Muscle layer of duodenum (tissue), 2 donors: ENCODE measurements around the gene GLYR1.

ENCODE experiments used
- H3K27ac ChIP-seq: one replicate; pipeline ENCODE4 v1.7.0; 2013; ENCODE audit warnings: mild to moderate bottlenecking, low read length
- H3K27me3 ChIP-seq: one replicate; pipeline ENCODE4 v1.7.0; 2013; ENCODE audit warnings: low read depth, mild to moderate bottlenecking, control low read depth, low read length
- H3K36me3 ChIP-seq, 2 donors: one replicate each; pipeline ENCODE4 v1.7.0; 2013; ENCODE audit warnings: low read length in 2 of 2, control low read depth in 1 of 2, mild to moderate bottlenecking in 1 of 2; ENCODE audit not compliant: insufficient read depth in 2 of 2, control insufficient read depth in 1 of 2
- H3K4me1 ChIP-seq, 2 donors: one replicate each; pipeline ENCODE4 v1.7.0; 2013; ENCODE audit warnings: low read length in 2 of 2, mild to moderate bottlenecking in 2 of 2, control low read depth in 1 of 2, moderate library complexity in 1 of 2; ENCODE audit not compliant: insufficient read depth in 2 of 2, control insufficient read depth in 1 of 2
- H3K4me3 ChIP-seq, 2 donors: one replicate each; pipeline ENCODE4 v1.7.0; 2013; ENCODE audit warnings: low read length in 2 of 2, low read depth in 1 of 2, mild to moderate bottlenecking in 1 of 2
- H3K9me3 ChIP-seq, 2 donors: one replicate each; pipeline ENCODE4 v1.7.0; 2013; ENCODE audit warnings: low read length in 2 of 2, control low read depth in 1 of 2, mild to moderate bottlenecking in 1 of 2; ENCODE audit not compliant: control insufficient read depth in 1 of 2
- donor health status: healthy.

The GLYR1 gene

DNA sequence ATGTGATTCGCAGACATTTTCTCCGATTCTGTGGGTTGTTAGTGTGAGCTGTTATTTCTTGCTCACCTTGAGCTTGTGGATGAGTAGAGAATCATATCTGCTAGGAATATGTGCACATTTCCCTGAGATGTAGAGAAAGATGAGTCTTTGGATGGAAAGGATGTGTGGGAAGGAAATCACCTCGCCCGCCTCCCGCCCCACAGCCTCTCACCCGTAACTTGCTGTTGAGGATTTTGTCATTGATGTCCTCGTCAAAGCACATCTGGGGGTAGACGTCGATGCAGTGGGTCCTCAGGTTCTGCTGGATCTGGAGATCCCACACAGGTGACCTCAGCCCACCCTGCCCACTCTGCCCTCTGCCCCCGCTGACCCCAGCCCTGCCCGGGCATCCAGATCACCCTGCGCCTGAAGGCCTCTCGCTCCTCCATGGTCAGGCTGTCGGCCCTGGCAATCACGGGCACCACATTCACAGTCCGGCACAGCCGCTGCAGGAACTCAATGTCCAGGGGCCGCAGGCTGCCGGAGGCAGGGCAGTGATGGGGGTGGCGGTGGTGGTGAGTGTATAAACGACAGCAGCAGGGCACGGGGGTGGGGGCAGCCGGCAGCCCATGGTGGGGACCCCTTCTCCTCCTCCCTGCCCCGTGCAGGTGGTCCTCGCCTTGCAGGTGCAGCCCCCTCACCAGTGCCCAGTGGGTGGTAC is 63.7 kb downstream of the GLYR1 start:
- no peak overlapping the region for H3K27ac ChIP-seq

DNA sequence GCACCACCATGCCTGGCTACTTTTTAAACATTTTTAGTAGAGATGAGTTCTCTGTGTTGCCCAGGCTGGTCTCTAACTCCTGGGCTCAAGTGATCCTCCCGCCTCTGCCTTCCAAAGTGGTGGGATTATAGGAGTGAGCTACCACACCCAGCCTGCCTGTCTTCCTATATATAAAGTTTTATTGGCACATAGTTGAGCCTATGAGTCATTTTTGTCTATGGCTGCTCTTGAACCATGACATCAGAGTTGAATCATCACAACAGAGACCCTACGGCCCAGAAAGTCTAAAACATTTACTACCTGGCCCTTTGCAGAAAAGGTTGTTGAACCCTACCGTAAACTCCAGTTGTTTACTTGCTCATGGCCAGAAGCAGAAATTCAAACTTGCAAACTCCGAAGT is 66.9 kb downstream of the GLYR1 start:
- Histone ChIP-seq H3K9me3 (no peaks in the 10 kb centered on the region), H3K4me3 (no peak overlapping the region), H3K4me1 (no peaks in the 10 kb centered on the region), H3K27ac (no peak overlapping the region), H3K27me3 (no peaks in the 10 kb centered on the region), H3K36me3 (no peaks in the 10 kb centered on the region)

More for the DNA sequence above, 63.7 kb downstream of the GLYR1 start:
- Histone ChIP-seq H3K4me3 (no peak overlapping the region), H3K27me3 (no peaks in the 10 kb centered on the region), H3K36me3 (no peaks in the 10 kb centered on the region), H3K9me3 (no peaks in the 10 kb centered on the region), H3K4me1 (no peaks in the 10 kb centered on the region)

DNA sequence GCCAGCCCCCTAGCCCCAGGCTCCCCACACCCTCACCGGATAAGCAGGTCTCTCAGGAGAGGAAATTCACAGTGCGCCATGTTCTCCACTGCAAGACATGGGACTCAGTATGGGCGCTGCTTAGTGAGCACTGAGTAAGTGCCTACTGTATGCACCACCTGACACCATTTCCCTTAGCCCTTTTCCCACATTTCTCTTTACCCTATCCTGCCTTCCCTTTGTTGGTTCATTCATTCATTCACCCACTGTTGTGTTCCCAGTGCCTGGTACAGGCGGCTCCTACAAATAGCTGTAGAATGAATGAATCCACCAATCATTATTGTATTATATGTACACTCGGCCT is 69.1 kb downstream of the GLYR1 start:
- Histone ChIP-seq H3K9me3 (no peaks in the 10 kb centered on the region), H3K27me3 (no peaks in the 10 kb centered on the region), H3K27ac (no peak overlapping the region), H3K4me3 (no peak overlapping the region), H3K36me3 (no peaks in the 10 kb centered on the region), H3K4me1 (no peaks in the 10 kb centered on the region)

DNA sequence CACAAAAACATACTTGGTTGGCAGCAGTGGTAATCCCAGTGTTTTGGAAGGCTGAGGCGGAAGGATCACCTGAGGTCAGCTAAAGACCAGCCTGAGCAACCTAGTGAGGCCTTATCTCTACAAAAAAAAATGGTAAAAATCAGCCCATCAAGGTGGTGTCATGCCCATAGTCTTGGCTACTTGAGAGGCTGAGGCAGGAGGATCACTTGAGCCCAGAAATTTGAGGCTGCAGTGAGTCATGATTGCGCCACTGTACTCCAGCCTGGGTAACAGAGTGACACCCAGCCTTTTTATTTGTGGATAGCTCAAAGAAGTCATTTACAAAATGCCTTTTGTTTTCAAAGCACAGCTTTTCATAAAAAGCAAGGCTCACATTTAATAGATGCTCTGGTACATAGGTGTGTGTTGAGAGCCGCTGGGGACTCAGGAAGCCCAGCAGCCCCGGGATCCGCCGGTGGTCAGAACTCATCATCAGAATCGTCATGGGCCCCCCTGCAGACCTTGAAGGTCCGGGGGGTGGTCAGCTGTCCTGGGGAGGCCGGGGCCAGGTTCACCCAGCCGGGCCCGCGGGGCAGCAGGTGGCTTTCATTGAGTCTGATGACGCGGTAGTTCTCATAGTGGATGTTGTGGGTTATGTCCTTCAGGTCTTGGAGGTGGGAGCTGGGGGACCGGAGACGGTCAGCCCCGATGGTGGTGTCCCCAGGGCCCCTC is 69.6 kb downstream of the GLYR1 start:
- Histone ChIP-seq H3K4me3 (no peak overlapping the region), H3K27ac (no peak overlapping the region), H3K36me3 (no peaks in the 10 kb centered on the region), H3K27me3 (no peaks in the 10 kb centered on the region), H3K4me1 (no peaks in the 10 kb centered on the region), H3K9me3 (no peaks in the 10 kb centered on the region)

DNA sequence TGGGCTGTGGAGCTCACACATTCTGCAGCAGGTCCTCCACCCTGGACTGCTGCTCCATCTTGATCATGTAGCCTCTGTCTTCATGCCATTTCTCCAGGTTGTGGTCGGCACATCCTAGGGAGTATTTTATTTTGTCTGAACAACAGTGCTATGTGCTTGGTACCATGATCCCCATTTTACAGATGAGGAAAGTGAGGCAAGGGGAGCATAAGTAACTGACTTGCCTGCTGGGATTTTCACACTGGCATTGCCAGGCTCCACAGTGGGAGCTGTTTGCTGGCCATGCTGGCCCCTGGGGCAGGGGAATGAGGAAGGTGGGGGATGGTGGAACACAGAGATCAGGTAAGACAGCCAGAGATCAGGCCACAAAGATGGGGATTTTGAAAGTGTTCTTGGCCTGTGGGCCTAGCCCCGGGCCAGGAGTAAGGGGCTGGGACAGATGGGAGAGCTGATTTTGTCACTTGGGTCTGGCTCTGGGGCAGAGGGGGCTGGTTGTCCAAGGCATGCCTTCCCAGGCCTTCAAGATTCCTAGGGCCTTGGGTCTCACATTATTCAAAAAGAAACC is 70.9 kb downstream of the GLYR1 start:
- Histone ChIP-seq H3K27ac (no peak overlapping the region), H3K9me3 (no peaks in the 10 kb centered on the region), H3K36me3 (no peaks in the 10 kb centered on the region), H3K27me3 (no peaks in the 10 kb centered on the region), H3K4me3 (no peak overlapping the region), H3K4me1 (no peaks in the 10 kb centered on the region)

DNA sequence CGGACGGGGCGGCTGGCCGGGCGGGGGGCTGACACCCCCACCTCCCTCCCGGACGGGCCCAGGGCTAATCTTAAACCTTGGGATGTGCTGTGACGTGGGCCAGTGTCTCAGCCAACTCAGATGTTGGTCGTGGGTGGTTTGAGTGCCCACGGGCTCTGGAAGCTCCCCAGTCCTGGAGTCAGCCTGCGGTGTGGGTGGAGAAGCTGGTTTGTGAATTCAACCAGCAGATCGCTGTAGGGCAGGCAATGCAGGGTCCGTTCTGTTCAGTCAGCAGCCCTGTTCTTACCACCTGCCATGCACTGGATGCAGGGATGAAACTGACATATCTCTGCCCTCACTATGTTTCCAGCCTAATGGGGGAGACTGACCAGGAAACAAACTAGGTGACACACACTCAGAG is 72.1 kb downstream of the GLYR1 start:
- Histone ChIP-seq H3K27me3 (no peaks in the 10 kb centered on the region), H3K9me3 (no peaks in the 10 kb centered on the region), H3K36me3 (no peaks in the 10 kb centered on the region), H3K4me1 (no peaks in the 10 kb centered on the region), H3K27ac (no peak overlapping the region), H3K4me3 (no peak overlapping the region)

DNA sequence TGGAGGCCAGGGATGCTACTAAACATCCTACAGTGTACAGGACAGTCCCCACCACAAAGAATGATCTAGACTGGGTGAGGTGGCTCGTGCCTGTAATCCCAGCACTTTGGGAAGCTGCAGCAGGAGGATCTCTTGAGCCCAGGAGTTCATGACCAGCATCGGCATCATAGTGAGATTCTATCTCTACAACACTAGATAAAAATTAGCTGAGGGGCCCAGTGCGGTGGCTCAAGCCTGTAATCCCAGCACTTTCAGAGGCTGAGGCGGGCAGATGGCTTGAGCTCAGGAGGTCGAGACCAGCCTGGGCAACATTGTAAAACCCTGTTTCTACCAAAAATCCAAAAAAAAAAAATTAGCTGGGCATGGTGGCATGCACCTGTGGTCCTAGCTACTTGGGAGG is 74.7 kb downstream of the GLYR1 start:
- no peaks in the 10 kb centered on the region for H3K27me3 ChIP-seq
- H3K36me3 ChIP-seq: no peaks in the 10 kb centered on the region
- H3K9me3 ChIP-seq: no peaks in the 10 kb centered on the region
- H3K4me1 ChIP-seq: peaks cover 0 to 12% of the 10 kb centered on the region in 2 donors
- H3K27ac ChIP-seq: no peak overlapping the region
- H3K4me3 ChIP-seq: no peak overlapping the region

DNA sequence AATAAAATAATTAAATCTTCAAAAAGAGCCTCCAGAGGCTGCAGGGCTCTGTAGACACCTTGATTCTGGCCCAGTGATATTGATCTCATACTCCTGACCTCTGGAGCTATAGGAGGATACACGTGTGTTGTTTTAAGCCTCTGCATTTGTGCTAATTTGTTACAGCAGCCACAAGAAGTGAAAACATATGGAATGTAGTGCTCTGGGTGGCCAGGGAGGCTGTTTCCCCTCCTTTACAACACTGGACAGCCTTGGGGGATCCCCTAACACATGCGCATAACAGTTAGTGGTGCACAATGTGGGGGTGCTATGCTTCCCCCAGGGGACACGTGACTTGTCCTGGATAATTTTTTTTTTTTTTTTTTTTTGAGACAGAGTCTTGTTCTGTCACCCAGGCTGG is 75.4 kb downstream of the GLYR1 start:
- no peaks in the 10 kb centered on the region for H3K36me3 ChIP-seq
- no peaks in the 10 kb centered on the region for H3K27me3 ChIP-seq
- no peaks in the 10 kb centered on the region for H3K9me3 ChIP-seq
- peaks cover 0 to 12% of the 10 kb centered on the region in 2 donors for H3K4me1 ChIP-seq
- no peak overlapping the region for H3K27ac ChIP-seq
- H3K4me3 ChIP-seq: no peak overlapping the region

DNA sequence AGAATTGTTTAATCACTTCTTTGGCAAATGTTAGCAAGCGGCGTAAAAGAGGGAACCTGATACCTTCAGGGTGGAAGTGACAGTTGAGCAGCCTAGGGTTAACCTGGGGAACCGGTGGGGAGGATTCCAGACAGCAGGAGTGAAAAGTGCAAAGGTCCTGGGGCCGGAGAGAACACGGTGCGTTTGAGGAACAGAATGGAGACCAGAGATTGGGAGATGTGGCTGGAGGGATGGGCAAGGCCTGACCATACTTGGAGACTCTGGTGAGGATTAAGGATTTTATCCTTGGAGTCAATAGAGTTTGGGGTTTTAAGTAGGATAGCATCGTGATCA is 77.8 kb downstream of the GLYR1 start:
- peak overlapping the region; percentile 45 for H3K27ac ChIP-seq
- peak overlapping the region; percentile 61 to 66 for H3K4me3 ChIP-seq

DNA sequence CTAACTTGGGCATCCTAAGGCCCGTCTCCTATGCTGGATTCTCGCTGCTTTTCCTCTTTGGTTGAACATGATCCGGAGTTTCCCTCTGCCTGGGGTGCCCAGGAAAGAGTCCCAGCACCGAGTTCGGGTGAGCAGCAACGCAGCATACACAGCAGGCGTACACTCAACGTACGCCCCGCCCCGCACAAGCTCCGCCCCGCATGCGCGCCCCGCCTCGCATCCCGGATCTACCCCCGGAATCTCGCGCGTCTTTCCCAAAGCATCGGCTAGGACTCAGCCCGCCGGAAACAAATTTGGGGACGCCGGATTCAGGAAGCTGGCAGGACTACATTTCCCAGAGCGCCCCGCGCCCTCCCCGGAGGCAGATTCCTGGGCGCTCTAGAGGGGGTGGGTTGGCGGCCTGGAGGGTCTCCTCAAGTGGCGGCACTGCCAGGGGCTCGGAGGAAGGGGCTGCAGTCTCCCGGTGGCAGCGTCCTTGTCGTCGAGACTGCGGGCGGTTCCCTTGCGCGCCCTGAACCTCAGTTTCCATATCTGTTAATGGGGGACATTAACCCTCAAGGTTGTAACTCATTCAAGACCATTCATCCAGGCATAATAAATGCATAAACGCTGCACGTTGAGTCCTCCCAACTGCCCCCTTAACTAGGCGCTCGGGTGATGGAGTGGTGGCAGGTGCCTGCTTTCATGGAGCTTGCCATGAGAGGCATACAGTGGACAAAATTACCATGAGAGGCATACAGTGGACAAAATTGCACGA is 78.4 kb downstream of the GLYR1 start:
- H3K4me3 ChIP-seq: peak overlapping the region; percentile 61 to 66
- H3K27ac ChIP-seq: peak overlapping the region; percentile 78
- H3K27me3 ChIP-seq: no peaks in the 10 kb centered on the region
- H3K4me1 ChIP-seq: peaks cover 5 to 30% of the 10 kb centered on the region in 2 donors
- H3K9me3 ChIP-seq: no peaks in the 10 kb centered on the region
- peaks cover 0 to 12% of the 10 kb centered on the region in 2 donors for H3K36me3 ChIP-seq

More for the DNA sequence above, 77.8 kb downstream of the GLYR1 start:
- no peaks in the 10 kb centered on the region for H3K9me3 ChIP-seq
- H3K36me3 ChIP-seq: peaks cover 0 to 9% of the 10 kb centered on the region in 2 donors
- peaks cover 5 to 30% of the 10 kb centered on the region in 2 donors for H3K4me1 ChIP-seq
- no peaks in the 10 kb centered on the region for H3K27me3 ChIP-seq

DNA sequence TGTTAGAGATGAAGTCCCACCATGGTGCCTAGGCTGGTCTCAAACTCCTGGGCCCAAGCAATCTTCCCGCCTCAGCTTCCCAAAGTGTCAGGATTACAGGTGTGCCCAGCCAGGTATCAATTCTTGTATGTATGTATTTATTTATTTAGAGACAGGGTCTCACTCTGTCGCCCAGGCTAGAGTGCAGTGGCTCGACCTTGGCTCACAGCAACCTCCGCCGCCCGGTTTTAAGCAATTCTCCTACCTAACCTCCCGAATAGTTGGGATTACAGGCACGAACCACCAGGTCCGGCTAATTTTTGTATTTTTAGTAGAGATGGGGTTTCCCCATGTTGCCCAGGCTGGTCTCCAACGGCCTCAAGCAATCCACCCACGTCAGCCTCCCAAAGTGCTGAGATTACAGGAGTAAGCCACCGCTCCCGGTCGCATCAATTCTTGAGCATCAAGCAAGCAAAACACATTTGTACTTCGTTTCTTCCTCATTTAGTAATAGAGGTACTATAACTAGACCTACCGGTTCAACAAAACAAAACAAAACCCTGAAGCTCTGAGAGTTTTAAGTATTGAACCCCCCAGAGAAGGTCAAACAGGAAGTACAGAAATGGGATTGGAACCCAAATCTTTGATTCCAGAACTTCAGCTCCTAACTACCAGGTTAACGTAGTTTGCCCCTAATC is 79.1 kb downstream of the GLYR1 start:
- Histone ChIP-seq H3K9me3 (no peaks in the 10 kb centered on the region), H3K27ac (peak overlapping the region; percentile 78), H3K27me3 (no peaks in the 10 kb centered on the region), H3K4me3 (peak overlapping the region; percentile 61 to 66), H3K4me1 (peaks cover 5 to 33% of the 10 kb centered on the region in 2 donors), H3K36me3 (peaks cover 4 to 18% of the 10 kb centered on the region in 2 donors)
